ENCODE data around the gene ICA1. TPM values are rescaled to one million over a fixed set of nuclear protein-coding genes. Genes with fewer than 3 reads are reported as not detected.

The ICA1 gene
- total and polyA plus RNA-seq, 2 experiments from 2014 or later = 45.2 to 83.7 TPM

GRCh38 chr7:8295638-8296361 lies 33.8 kb upstream of the ICA1 start:
- Mint-ChIP-seq H3K4me1 (peaks cover 25% of the 10 kb centered on the region), H3K4me3 (no peak overlapping the region), H3K9me3 (peaks cover 6% of the 10 kb centered on the region; the same call in 2 of the 3 replicates), H3K27me3 (ENCODE audit: insufficient read depth, low read depth, poor library complexity) (peaks cover 3% of the 10 kb centered on the region), H3K27ac (no peak overlapping the region; the same call in 1 of the 2 replicates), H3K36me3 (ENCODE audit: low read depth) (peaks cover 4% of the 10 kb centered on the region; the same call in 2 of the 3 replicates)
- H3F3A ChIP-seq (replicated peaks; ENCODE audit: low read depth) = no peaks in the 10 kb centered on the region
- no peaks in the 10 kb centered on the region for H3K36me3 ChIP-seq (ENCODE audit: insufficient read depth)
- peak; percentile 96 for DNase-seq (ENCODE audit: low spot score)
- ATAC-seq = peak; percentile 95
- H3K79me2 ChIP-seq (replicated peaks; ENCODE audit: insufficient read depth) = no peaks in the 10 kb centered on the region
- no peaks in the 10 kb centered on the region for H4K20me1 ChIP-seq (replicated peaks; ENCODE audit: insufficient read depth)
- H3K27me3 ChIP-seq (ENCODE audit: insufficient read depth) = no peaks in the 10 kb centered on the region
- no peak overlapping the region for H3K27ac ChIP-seq (ENCODE audit: low read depth)
- no peaks in the 10 kb centered on the region for H3K9me2 ChIP-seq (ENCODE audit: insufficient read depth)
- TF ChIP-seq, protein P1, sequence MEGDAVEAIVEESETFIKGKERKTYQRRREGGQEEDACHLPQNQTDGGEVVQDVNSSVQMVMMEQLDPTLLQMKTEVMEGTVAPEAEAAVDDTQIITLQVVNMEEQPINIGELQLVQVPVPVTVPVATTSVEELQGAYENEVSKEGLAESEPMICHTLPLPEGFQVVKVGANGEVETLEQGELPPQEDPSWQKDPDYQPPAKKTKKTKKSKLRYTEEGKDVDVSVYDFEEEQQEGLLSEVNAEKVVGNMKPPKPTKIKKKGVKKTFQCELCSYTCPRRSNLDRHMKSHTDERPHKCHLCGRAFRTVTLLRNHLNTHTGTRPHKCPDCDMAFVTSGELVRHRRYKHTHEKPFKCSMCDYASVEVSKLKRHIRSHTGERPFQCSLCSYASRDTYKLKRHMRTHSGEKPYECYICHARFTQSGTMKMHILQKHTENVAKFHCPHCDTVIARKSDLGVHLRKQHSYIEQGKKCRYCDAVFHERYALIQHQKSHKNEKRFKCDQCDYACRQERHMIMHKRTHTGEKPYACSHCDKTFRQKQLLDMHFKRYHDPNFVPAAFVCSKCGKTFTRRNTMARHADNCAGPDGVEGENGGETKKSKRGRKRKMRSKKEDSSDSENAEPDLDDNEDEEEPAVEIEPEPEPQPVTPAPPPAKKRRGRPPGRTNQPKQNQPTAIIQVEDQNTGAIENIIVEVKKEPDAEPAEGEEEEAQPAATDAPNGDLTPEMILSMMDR (conservative IDR thresholded peaks at IDR 0.05; ENCODE audit: low read depth in 2 of 2) = peak; percentile 88 to 94
- TF ChIP-seq EZH2 (IDR thresholded peaks at IDR 0.05; ENCODE audit: low read depth, unreplicated experiment) = no peak
- H2AFZ ChIP-seq = no peak overlapping the region
- H3K4me1 ChIP-seq (ENCODE audit: insufficient read depth) = peaks cover 2% of the 10 kb centered on the region; the same call in 1 of the 2 replicates
- H3K4me2 ChIP-seq = no peak overlapping the region
- no peak overlapping the region for H3K4me3 ChIP-seq

- H3K4me1 ChIP-seq (ENCODE audit: insufficient read depth) = peaks cover 33% of the 10 kb centered on the region
- peaks cover 59% of the 10 kb centered on the region for H3K4me1 Mint-ChIP-seq
- H3K4me2 ChIP-seq = no peak overlapping the region
- peak overlapping the region; percentile 58; the same call in 1 of the 2 replicates for H3K27ac Mint-ChIP-seq
- H3K27me3 ChIP-seq (ENCODE audit: insufficient read depth) = no peaks in the 10 kb centered on the region
- DNase-seq (ENCODE audit: low spot score) (no peak), ATAC-seq (no peak)
- no peaks in the 10 kb centered on the region for H3K9me2 ChIP-seq (ENCODE audit: insufficient read depth)
- no peaks in the 10 kb centered on the region for H3K36me3 ChIP-seq (ENCODE audit: insufficient read depth)
- no peak overlapping the region for H3K27ac ChIP-seq (ENCODE audit: low read depth)
- H3K36me3 Mint-ChIP-seq (ENCODE audit: low read depth) = no peaks in the 10 kb centered on the region
- no peaks in the 10 kb centered on the region for H3K79me2 ChIP-seq (replicated peaks; ENCODE audit: insufficient read depth)
- no peak overlapping the region for H3K4me3 ChIP-seq
- H4K20me1 ChIP-seq (replicated peaks; ENCODE audit: insufficient read depth) = no peaks in the 10 kb centered on the region
- no peaks in the 10 kb centered on the region for H3F3A ChIP-seq (replicated peaks; ENCODE audit: low read depth)
- H3K4me3 Mint-ChIP-seq = no peak overlapping the region
- no peaks in the 10 kb centered on the region for H3K9me3 Mint-ChIP-seq
- no peak overlapping the region for H2AFZ ChIP-seq
- peaks cover 3% of the 10 kb centered on the region for H3K27me3 Mint-ChIP-seq (ENCODE audit: insufficient read depth, low read depth, poor library complexity)
- TF ChIP-seq EZH2 (IDR thresholded peaks at IDR 0.05; ENCODE audit: low read depth, unreplicated experiment) (no peak), NANOG (IDR thresholded peaks at IDR 0.05; ENCODE audit: borderline replicate concordance) (no peak), EZH2phosphoT487 (IDR thresholded peaks at IDR 0.05; ENCODE audit: unreplicated experiment) (no peak), ETS1 (IDR thresholded peaks at IDR 0.05) (no peak), ZNF331 (CRISPR knock-in tag; IDR thresholded peaks at IDR 0.05; ENCODE audit: low read depth) (no peak), REST (IDR thresholded peaks at IDR 0.05; ENCODE audit: unreplicated experiment) (no peak), STAT1 (IDR thresholded peaks at IDR 0.05; ENCODE audit: unreplicated experiment) (no peak), ZNF114 (CRISPR knock-in tag; IDR thresholded peaks at IDR 0.05) (no peak), CREB1 (CRISPR knock-in tag; IDR thresholded peaks at IDR 0.05; ENCODE audit: low read depth) (no peak), POLR2AphosphoS5 (IDR thresholded peaks at IDR 0.05; ENCODE audit: low read depth) (no peak)
- TF ChIP-seq, protein P1 (conservative IDR thresholded peaks at IDR 0.05; ENCODE audit: low read depth in 2 of 2) = no peak
Measured at GRCh38 chr7:8291397-8292141, 29.6 kb upstream of the ICA1 start.
